B cell (primary cell): ENCODE results near the gene ZNF407.

Source experiments
- EZH2 ChIP-seq: IDR thresholded peaks from 2 replicates; pipeline ENCODE4 v1.6.1; 2012; ENCODE audit warnings: borderline replicate concordance, low read depth, mild to moderate bottlenecking, moderate library complexity, low read length; ENCODE audit not compliant: insufficient read depth, poor library complexity, severe bottlenecking
- TF ChIP-seq, protein P1 (sequence below): fragments of 200-600 bp; IDR thresholded peaks from one replicate; pipeline ENCODE4 v1.8.0; 2022; ENCODE audit warnings: antibody characterized with exemption, mild to moderate bottlenecking

GRCh38 chr18:74734013-74734444 is 136.4 kb downstream of the ZNF407 start:
- TF ChIP-seq, protein P1, sequence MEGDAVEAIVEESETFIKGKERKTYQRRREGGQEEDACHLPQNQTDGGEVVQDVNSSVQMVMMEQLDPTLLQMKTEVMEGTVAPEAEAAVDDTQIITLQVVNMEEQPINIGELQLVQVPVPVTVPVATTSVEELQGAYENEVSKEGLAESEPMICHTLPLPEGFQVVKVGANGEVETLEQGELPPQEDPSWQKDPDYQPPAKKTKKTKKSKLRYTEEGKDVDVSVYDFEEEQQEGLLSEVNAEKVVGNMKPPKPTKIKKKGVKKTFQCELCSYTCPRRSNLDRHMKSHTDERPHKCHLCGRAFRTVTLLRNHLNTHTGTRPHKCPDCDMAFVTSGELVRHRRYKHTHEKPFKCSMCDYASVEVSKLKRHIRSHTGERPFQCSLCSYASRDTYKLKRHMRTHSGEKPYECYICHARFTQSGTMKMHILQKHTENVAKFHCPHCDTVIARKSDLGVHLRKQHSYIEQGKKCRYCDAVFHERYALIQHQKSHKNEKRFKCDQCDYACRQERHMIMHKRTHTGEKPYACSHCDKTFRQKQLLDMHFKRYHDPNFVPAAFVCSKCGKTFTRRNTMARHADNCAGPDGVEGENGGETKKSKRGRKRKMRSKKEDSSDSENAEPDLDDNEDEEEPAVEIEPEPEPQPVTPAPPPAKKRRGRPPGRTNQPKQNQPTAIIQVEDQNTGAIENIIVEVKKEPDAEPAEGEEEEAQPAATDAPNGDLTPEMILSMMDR = no peak
- TF ChIP-seq EZH2 = no peak
